Stimulated activated CD4-positive, alpha-beta T cell treated with anti-CD3 and anti-CD28 coated beads, Interleukin-12 subunit alpha, Interleukin-12 subunit beta, amount 100 ng/mL, for 4 hours (primary cell): ENCODE results near the gene ENOX2.

Source experiments
- DNase-seq: peaks from one replicate; pipeline ENCODE4 v3.0.0-alpha.2; 2020

The ENOX2 gene

DNA sequence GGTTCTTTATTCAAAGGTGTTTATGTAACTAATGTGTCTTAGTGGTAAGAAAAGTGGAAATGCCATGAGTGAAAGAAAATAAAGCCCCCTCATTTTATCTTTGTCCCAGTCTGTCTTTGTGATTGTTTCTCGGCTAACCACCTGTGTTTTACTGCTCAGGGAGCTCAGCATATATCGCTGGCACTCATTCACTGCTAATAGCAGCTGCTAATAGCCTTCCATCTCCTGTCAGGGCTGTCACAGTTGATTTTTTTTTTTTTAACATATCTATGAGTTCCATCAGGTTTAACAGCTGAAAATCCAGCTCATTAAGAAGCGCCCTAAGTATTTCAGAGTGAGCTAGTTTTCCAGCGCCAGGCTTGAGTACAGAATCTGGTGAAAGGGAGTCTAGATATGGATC is 295.6 kb downstream of the ENOX2 start:
- DNase-seq, result no peak

DNA sequence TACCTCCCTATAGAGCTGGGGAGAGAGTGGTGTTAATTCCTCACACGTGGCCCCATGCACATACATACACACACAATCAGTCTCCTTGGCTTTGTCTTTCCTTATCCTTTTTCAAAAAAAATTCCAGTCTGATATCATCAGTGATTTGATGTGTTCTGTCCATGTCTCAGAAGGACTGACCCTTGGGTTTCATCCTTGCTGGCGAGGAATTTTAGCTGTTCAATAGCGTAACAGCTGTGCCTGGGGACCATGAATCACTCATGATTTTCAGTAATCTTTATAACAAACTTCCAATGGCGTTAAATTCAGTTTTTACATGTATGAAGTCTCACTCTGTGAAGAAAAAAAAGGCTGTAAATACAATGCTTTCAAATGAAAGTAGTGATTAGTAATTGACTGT is 296.6 kb downstream of the ENOX2 start:
- no peak for DNase-seq

DNA sequence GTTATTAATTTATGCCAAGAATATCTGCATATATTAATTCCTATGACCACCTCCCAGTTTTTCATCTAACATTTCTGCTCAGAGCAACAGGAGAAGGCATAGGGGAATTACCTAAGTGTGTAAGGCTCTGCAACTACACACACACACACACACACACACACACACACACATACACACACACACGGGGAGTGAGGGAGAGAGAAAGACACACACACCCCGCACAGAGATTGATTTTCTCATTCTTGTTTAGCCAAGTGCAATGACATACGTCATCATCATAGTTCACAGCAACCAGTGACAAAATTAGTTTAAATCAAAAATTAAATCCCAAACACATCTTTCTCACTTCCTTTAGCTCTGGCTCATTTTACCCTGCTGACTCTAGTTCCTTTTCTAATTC is 298.1 kb downstream of the ENOX2 start:
- DNase-seq, result no peak

DNA sequence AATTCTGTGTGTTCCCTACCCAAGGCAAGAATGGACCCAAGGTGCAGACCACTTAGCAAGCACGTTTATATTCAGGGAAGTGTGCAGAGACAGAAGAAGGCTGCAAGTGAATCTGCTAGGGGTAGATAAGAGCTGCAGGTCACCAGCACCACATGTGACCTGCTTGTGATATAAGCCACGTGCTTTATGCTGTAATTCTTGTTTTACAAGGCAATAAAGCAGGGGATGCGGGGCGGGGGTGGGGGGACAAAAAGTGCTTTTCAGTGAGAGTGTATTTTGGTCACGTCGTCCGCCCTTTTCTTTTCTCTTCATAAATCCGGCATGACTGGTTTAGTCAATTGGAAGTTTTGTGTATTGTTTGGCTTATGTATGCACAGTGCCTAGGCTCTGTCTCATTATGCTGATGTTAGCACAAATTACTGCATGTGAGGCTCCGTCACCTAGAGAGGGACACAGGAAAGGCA is 308.5 kb downstream of the ENOX2 start:
- no peak for DNase-seq

DNA sequence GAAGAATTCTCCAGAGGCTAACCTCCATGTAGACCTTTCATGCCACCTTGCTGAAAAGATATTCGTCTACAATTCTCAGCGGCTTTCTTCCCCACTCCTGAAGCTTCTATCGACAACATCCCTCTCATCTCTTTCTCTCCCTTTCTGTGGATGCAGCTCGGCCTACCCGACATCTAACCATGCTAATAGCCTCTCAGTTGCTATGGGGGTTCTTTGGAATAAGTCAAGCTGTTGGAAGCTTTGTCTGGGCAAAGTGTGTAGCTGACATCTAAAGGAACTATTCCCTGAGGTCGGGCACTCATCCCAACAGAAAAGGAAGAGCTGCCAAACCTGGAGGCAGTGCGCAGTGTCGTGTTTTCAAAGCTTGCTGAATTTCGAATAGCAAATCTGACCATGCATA is 309.1 kb downstream of the ENOX2 start:
- no peak for DNase-seq

DNA sequence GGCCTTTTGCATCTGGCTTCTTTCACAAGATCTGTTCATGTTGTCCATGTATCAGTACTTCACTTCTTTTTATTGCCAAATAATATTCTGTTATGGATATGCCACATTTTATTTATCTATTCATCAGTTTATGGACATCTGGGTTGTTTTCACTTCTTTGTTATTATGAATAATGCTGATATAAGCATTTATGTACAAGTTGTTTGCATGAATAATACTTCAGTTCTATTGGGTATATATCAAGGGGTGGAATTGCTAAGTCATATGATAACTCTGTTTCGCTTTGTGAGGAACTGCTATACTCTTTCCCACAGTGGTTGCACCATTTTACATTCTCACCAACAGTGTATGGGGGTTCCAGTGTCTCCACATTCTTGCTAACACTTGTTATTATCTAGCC is 310.8 kb downstream of the ENOX2 start:
- DNase-seq, result no peak

DNA sequence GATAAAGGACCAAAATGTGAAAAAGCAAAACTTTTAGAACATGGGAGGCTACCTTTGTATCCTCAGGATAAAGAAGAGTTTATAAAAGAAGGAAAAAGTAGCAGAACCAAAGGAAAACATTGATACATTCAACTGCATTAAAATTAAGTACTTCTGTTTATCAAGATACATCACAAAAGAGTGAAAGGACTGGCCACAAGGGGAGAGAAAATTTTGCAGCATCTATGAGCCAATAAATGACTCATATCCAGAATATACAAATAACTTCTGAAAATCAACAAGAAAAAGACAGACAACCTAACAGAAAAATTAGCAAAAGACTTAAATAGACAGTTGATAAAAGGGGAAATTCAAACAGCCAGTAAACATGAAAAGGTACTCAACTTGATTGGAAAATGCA is 324.1 kb downstream of the ENOX2 start:
- DNase-seq, result no peak

DNA sequence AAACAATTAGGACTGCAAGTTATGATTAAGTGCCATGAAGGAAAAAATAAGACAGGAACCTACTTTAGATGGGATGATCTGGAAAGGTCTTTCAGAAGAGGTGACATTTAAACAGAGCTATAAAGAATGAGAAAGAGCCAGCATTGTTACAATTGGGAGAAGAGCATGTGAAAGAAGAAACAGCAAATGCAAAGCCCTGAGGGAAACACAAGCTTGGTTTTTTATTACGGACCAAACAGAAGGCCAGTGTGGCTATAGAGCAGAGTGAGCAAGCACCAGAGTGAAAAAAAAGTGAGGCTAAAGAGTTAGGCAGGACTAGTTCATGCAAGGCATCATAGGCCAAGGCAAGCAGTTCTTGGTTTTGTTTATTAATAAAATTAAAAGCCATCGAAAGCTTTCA is 325.6 kb downstream of the ENOX2 start:
- DNase-seq, result no peak

DNA sequence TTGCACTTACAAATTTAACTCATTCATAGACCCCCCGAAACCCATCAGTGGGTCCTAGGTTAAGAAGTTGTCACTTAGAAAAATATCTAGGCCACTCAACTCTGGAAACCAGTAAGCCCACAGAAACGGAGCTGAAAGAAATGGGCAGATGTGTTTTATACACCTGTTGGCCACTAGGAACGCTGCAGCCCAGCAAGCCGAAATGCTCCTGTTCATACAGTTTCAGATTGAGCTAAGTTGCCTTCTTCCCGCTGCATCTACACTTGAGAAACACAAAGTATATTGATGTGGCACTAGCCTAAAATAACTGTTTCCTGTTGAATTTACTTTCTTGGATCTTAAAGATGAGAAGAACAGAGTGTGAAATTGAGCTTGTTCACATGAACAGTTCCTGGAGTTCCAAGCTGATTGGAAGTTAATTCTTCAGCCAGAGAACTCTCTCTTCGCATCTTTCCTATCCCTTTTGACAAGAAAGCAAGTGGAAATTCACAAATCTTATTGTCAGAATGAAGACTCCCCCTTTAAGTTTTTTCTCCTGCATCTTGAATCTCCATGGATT is 327.1 kb downstream of the ENOX2 start:
- peak; percentile 4 for DNase-seq
